NCI-H146 (cell line): ENCODE results near the gene PSMB5.

Source experiments
- DNase-seq: peaks from one replicate; lab custom pipeline; 2025; lab: John Stamatoyannopoulos, UW

PSMB5 gene

GRCh38 chr14:22986508-22987054, 48.1 kb downstream of the PSMB5 start:
- DNase-seq: peak; percentile 78

DNA sequence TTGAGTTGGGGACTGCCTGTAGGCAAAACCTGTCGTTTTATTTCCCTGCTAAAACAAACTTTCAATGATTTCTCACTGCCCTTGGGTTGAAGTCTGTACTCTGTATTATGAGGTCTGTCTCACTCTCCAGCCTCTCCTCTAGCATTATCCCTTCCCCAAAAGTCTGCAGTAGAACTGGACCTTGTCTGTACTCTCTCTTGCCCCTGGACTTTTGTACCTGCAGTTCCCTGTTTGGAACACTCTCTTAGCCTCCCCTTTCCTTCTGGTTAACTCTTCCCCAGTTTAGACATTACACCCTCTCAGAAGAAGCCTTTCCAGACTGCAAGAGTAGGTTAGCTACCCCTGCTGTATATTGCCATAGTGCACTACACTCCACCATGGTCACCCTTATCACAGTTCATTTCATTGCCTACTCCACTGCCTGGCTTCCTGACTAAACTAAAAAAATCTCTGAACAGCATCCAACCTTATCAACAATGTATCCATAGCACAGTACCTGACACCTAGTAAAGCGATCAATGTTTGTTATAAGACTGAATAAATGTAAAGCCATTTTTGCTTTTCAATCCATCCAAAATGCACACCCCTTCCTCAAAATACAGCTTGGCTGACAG, 48.7 kb downstream of the PSMB5 start:
- no peak for DNase-seq

GRCh38 chr14:22984959-22985658, 49.6 kb downstream of the PSMB5 start:
- DNase-seq: no peak

DNA sequence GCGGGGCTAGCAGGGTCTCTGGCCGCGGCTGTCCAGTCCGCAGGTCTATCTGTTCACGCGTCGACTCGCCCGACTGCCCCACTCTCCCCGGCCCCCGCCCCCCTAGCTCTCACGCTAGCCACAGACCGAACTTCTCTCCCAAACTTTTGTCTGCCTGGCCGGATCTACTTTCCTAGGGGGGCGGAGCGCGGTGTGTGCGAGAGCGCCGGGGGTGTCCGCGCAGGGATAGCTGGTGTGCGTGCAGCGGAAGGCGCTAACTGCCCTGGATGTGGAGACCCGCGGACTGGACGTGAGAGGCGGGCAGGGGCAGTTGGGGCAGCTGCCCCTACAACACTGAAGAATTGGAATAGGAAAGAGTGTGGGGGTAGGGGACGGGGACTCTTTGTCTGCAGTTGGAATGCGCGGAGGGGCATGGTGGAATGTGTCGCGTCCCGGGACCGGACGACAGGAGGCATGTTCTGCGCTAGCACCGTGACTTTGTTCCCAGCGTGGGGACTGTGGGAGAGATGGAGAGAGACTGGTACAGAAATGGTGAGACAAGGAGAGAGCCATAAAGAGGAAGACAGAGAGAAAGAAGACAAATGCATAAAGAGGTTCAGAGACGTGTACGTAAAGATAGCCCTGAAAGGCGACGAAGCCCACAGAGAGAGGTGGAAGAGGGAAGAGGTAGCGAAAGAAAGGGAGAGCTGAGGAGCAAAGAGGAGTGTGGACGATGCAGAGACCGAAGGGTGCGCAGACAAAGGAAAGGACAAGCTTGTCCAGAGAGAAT, 52.0 kb downstream of the PSMB5 start, which contains the start of gene AJUBA:
Gene AJUBA (minus strand): TSS at position 75 of the 769 bp plus-strand sequence. CDS start 285 bp downstream, outside the sequence.
- peak; percentile 62 for DNase-seq

- no peak for DNase-seq
These were observed 52.7 kb downstream of the PSMB5 start for GRCh38 chr14:22981876-22982476.

GRCh38 chr14:22981090-22981875, 53.4 kb downstream of the PSMB5 start:
- DNase-seq: no peak

GRCh38 chr14:22980672-22981089, 54.0 kb downstream of the PSMB5 start:
- DNase-seq: no peak

GRCh38 chr14:22979748-22980392, 54.8 kb downstream of the PSMB5 start:
- no peak for DNase-seq

DNA sequence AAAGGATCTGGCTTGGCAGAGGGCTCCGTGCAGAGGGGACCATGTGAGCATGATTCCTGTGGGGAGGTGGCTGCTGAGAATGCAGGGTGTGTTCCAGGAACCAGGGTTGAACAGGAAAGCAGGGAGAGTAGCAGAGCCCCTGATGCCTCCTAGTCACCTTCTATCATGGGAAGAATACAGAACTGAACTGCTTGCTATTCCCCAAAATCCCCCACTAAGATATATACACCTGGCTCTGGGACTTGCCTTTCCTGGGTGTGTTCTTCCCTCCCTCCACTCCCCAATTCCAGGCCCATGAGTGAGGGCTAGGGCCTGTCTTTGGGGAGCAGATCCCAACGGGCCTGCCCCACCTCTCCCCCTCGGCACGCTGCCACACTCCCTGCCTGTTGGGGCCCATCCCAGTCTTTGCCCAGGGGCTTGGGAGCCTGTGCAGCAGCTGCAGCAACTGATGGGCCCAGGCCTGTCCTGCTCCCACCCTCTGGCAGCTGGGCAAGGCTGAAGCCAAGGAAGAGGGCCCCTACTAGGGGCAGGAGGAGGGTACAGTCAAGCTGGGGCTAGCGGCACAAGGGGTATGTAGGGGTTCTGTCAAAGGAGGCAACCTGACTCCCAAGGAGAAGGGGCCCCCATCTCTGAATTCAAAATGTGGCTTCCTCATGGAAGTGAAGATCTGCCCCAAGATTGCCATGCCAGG, 55.6 kb downstream of the PSMB5 start:
- DNase-seq: no peak

DNA sequence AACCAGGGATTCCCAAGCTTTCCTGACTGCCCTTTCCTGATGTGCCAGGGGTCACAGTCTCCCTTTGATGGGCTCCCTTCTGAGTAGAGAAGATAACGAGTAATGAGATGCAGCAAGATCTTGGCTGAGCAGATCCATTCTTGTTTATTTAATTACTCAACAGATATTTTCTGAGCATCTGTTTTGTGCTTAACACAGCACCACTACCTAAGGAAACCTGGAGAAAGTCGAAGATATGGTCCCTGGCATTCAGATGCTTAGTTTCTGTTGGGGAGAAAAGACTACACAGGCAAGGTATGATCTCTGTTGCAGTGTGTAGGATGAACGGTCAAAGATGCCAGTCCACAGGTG, 56.2 kb downstream of the PSMB5 start:
- no peak for DNase-seq

DNA sequence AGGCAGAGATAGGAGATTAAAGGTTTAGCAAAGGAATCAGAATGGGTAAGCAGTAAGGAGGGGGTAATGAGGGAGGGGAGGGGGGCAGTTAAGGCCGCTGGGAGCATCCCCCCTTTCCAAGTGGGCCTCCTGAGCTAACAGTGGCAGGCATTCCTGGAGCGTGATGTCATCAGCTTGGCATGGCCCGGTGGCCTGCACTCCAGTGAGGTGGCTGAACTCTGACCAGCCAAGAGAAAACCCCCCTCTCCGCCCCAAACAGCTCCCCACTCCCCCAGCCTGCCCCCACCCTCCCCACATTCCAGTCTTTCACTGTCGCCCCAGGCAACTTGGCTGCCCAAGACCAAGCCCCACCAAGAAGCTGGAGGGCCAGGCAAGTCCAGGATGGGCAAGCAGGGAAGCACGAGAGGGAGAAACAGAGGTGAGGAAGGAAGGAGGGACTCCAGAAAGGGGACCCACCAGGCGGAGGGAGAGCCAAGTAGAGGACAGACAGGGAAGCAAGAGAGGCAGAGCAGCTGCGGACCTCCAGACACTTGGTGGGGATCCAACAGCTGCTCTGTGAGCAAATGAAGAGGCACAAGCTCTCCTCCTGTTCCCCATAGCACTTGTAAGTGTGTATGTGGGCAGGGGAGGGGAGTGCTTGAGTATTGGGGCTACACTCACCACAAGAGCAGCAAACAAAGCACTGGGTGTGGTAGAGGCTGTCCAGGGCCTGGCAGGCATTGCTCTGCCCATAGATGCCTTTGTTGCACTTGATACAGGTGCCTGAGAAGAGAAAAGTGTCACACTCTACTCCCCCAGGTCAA, 56.8 kb downstream of the PSMB5 start:
- no peak for DNase-seq

GRCh38 chr14:22977434-22977683, 57.3 kb downstream of the PSMB5 start:
- DNase-seq: no peak

GRCh38 chr14:22976620-22977433, 57.9 kb downstream of the PSMB5 start:
- DNase-seq: peak; percentile 15
